GM10248 (cell line): Measurements from ENCODE around the gene IMMP2L.

Experiments used
- CTCF ChIA-PET: fragments of 300-600 bp; sonication (Branson Sonifier 250); formaldehyde crosslinking; extraction: SDS; loops from one replicate; lab custom pipeline; 2021; ENCODE audit warnings: antibody characterized with exemption; lab: Yijun Ruan, JAX
- POLR2A ChIA-PET: fragments of 350-650 bp; sonication (Branson Sonifier 250); formaldehyde crosslinking; extraction: SDS; loops from one replicate; lab custom pipeline; 2020; ENCODE audit warnings: antibody characterized with exemption; lab: Yijun Ruan, JAX
- DNase-seq: peaks from one replicate; pipeline ENCODE4 v3.0.0; 2012; ENCODE audit errors: extremely low spot score
- TF ChIP-seq, protein P1 (sequence below): IDR thresholded peaks from 2 replicates; pipeline ENCODE4 v1.5.1; 2012; ENCODE audit warnings: mild to moderate bottlenecking, low read depth; ENCODE audit errors: extremely low read depth, missing control alignments, control extremely low read depth

Gene IMMP2L

DNA sequence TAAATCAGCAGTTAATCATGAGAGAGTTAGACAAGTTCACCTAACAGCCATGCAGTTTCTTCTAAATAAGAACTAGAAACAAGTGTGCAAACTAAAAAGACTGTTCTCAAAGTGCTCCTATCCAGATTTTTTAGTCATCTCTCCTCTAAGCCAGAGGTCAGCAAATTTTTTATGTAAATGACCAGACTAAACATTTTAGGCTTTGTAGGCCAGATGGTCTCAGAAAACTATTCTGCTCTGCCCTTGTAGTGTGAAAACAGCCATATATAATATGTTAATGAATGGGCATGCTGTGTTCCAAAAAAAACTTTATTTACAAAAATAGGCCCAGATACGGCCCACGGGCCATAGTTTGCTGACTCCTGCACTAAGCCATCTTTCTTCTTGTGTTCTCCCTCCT, 734.4 kb downstream of the IMMP2L start:
- ChIA-PET POLR2A (no interaction called here), CTCF (no interaction called here)
- TF ChIP-seq, protein P1, sequence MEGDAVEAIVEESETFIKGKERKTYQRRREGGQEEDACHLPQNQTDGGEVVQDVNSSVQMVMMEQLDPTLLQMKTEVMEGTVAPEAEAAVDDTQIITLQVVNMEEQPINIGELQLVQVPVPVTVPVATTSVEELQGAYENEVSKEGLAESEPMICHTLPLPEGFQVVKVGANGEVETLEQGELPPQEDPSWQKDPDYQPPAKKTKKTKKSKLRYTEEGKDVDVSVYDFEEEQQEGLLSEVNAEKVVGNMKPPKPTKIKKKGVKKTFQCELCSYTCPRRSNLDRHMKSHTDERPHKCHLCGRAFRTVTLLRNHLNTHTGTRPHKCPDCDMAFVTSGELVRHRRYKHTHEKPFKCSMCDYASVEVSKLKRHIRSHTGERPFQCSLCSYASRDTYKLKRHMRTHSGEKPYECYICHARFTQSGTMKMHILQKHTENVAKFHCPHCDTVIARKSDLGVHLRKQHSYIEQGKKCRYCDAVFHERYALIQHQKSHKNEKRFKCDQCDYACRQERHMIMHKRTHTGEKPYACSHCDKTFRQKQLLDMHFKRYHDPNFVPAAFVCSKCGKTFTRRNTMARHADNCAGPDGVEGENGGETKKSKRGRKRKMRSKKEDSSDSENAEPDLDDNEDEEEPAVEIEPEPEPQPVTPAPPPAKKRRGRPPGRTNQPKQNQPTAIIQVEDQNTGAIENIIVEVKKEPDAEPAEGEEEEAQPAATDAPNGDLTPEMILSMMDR: no peak
- DNase-seq: no peak

DNA sequence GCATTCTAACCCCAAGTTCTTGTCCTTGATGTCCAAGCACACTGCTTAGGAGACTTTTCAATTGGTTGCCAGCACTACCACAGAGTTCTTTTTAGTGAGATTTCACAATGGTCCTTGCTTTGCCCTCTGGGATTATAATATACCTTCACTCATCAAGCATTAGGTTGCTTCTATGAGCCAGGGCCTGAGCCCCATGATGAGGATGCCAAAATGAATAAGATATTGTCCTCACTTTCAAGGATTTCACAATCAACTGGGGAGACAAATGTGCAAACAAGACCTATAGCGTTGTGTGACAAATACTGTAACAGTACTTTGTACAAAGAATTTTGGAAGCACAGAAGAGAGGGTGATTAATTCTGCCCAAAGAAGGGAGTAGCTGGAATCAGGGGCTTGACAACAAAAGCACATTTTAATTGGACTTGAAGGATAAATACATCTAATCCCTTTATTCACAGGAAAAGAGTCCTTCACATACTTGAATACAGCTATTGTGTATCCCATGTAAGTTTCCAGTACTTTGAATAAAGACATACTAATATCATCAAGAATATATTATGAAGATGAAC, 734.9 kb downstream of the IMMP2L start:
- ChIA-PET POLR2A (no interaction called here), CTCF (no interaction called here)
- no peak for DNase-seq
- TF ChIP-seq, protein P1: no peak

DNA sequence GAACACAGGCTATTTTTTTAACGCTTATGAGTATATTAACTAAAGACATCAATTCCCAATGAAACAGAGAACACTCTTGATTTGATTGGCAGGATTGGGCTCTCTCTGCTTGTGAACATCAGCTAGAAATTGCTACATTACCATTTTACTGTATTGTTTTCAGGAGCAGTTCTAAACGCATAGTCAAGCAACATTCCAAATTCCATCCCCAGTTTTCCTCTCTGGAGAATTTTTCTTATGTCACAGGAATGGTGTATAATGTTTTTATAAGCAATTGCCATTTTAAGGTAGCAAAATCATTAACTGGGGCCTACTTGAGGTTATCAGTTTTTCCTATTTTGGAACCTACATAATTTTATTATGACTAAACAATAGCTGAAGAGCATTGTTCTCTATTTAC, 748.3 kb downstream of the IMMP2L start:
- ChIA-PET POLR2A (no interaction called here), CTCF (interaction anchor here (0.9 kb wide), 1 partner anchor 85 kb away, joined by 3 read pairs; no protein-coding TSS in a partner anchor)
- TF ChIP-seq, protein P1: no peak
- DNase-seq: no peak

DNA sequence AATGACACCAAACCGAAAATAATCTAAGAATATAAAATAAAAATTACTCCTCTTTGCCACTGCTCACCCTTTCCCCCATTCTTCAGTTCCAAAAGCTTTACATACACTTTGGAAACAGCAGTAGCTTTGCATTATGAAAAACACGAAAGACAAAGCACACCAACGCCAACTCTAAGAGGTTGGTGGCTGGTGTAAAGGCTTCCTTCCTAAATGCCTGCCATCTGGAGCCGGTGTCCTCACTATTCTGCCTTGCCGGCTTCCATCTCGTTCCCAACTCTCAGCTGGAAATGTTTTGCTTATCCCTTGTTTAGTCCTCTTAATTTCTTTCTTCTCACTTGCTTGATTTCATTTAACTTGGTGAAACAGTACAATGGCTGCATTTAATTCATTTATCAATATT, 752.5 kb downstream of the IMMP2L start:
- ChIA-PET CTCF (no interaction called here), POLR2A (no interaction called here)
- DNase-seq: no peak
- TF ChIP-seq, protein P1: no peak

DNA sequence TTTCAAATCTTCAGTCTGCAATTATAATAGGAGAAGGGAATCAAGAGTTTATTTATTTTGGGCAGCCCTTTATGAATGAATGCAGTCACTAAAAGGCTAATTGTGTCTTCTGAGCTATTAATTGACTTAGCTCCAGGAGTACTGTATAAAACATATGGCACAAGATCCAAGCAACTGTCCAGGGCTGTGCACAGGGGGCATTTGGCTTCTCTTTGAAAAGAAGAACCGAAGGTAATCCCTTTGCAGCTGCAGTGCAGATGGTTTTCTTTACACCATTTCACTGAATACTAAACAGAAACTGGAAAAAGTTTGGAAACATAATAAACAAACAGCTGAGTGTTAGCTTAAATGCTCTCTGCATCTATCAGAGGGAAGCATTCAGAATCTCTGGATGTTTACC, 753.9 kb downstream of the IMMP2L start:
- ChIA-PET CTCF (interaction anchor here (1.0 kb wide), 1 partner anchor 664 kb away, joined by 3 read pairs; no protein-coding TSS in a partner anchor), POLR2A (no interaction called here)
- TF ChIP-seq, protein P1: no peak
- DNase-seq: no peak

DNA sequence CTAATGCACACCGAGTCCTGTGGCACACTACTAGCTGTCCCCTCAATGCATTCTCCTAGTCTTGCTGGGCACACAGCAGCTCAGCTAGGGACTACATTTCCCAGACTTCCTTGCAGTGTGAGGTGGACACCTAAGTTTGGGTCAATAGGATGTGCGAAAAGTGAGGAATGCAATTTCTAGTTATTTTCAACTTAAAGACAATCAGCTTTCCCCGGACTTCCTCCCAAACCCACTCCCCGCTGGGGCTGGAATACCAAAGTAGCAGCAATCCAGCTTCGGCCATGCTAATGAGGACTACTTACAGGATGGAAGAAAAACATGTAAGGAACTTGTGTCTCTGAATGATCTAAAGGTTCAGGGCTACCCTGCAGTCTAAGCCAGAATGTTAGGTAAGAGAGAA, 757.8 kb downstream of the IMMP2L start:
- POLR2A ChIA-PET: no interaction called here
- DNase-seq: no peak
- TF ChIP-seq, protein P1: no peak
- CTCF ChIA-PET: interaction anchor here (1.1 kb wide), 1 partner anchor 16 kb away, joined by 3 read pairs; no protein-coding TSS in a partner anchor
